ENCODE measurements around the gene MAZ. TPM values are rescaled to one million over a fixed set of nuclear protein-coding genes. Genes with fewer than 3 reads are reported as not detected.
"Not testable (repeated sequence)": the region's sequence is repeated elsewhere in the genome, so short reads cannot be mapped to it uniquely, and the experiment has no call there.

MAZ gene
- 267 and 297 TPM in 2 replicates for total RNA-seq

- no peak for DNase-seq (ENCODE audit: low read depth, low spot score)
Measured at GRCh38 chr16:29806099-29806579, at the start of gene MAZ. TSS of gene MAZ (plus strand) at chr16:29806529. CDS start at chr16:29806702, 173 bp downstream.

GRCh38 chr16:29756654-29757053 is 49.7 kb upstream of the MAZ start:
- DNase-seq (ENCODE audit: low read depth, low spot score): no peak

- not testable (repeated sequence) for DNase-seq (ENCODE audit: low read depth, low spot score)
Measured at GRCh38 chr16:29757086-29757485, 49.2 kb upstream of the MAZ start.

GRCh38 chr16:29757950-29758466 is 48.3 kb upstream of the MAZ start:
- DNase-seq (ENCODE audit: low read depth, low spot score): no peak

GRCh38 chr16:29760567-29761279 is 45.6 kb upstream of the MAZ start:
- no peak for DNase-seq (ENCODE audit: low read depth, low spot score)

GRCh38 chr16:29761280-29761651 is 45.1 kb upstream of the MAZ start:
- DNase-seq (ENCODE audit: low read depth, low spot score): not testable (repeated sequence)

GRCh38 chr16:29761882-29762281 is 44.4 kb upstream of the MAZ start:
- no peak for DNase-seq (ENCODE audit: low read depth, low spot score)

GRCh38 chr16:29763326-29763725 is 43.0 kb upstream of the MAZ start:
- no peak for DNase-seq (ENCODE audit: low read depth, low spot score)

GRCh38 chr16:29765167-29766032 is 40.9 kb upstream of the MAZ start:
- DNase-seq (ENCODE audit: low read depth, low spot score): no peak

- DNase-seq (ENCODE audit: low read depth, low spot score): no peak
Measured at GRCh38 chr16:29766571-29766970, 39.8 kb upstream of the MAZ start.

- no peak for DNase-seq (ENCODE audit: low read depth, low spot score)
Measured at GRCh38 chr16:29767062-29767461, 39.3 kb upstream of the MAZ start.

- no peak for DNase-seq (ENCODE audit: low read depth, low spot score)
Measured at GRCh38 chr16:29769507-29769906, 36.8 kb upstream of the MAZ start.

GRCh38 chr16:29770250-29770929 is 35.9 kb upstream of the MAZ start:
- no peak for DNase-seq (ENCODE audit: low read depth, low spot score)

GRCh38 chr16:29772330-29772729 is 34.0 kb upstream of the MAZ start:
- not testable (repeated sequence) for DNase-seq (ENCODE audit: low read depth, low spot score)

- no peak for DNase-seq (ENCODE audit: low read depth, low spot score)
Measured at GRCh38 chr16:29774730-29775129, 31.6 kb upstream of the MAZ start.

- no peak for DNase-seq (ENCODE audit: low read depth, low spot score)
Measured at GRCh38 chr16:29775742-29776408, 30.5 kb upstream of the MAZ start.

- DNase-seq (ENCODE audit: low read depth, low spot score): no peak
Measured at GRCh38 chr16:29777576-29778350, 28.6 kb upstream of the MAZ start, which contains the start of gene ZG16. TSS of gene ZG16 (plus strand) at chr16:29778256. CDS start at chr16:29779267, 1,011 bp downstream.

- no peak for DNase-seq (ENCODE audit: low read depth, low spot score)
Measured at GRCh38 chr16:29779474-29779873, 26.9 kb upstream of the MAZ start.

- not testable (repeated sequence) for DNase-seq (ENCODE audit: low read depth, low spot score)
Measured at GRCh38 chr16:29783094-29783953, 23.0 kb upstream of the MAZ start.
